Stimulated activated CD4-positive, alpha-beta T cell treated with anti-CD3 and anti-CD28 coated beads, TNF-alpha, amount 100 ng/mL, for 24 hours (primary cell): ENCODE measurements around the gene FAF2.

Source experiments
- DNase-seq, 3 experiments: peaks; one replicate each; pipeline ENCODE4 v3.0.0-alpha.2; 2020; ENCODE audit warnings: low read depth in 3 of 3

Gene FAF2

GRCh38 chr5:176507911-176508310 is 59.7 kb downstream of the FAF2 start:
- no peak for DNase-seq

DNA sequence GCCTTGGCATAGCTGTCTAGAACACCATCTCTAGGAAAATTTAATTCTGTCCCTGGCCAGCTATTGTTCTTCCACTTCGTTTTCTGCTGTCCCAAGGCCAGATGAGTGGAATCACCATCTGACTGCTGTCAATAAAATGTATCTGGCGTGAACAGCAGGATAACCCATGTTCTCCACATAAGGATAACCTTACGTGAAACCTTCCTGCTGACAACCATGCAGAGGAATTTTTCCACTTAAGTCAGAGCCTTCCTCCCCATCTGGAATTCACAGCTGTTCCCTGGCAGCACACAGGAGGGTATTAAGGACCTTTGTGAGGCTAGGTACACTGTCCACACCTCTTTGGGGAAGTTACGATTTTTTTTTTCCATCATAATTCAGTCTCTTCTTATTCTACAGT is 60.4 kb downstream of the FAF2 start:
- DNase-seq: no peak

- DNase-seq: no peak
Measured at GRCh38 chr5:176513788-176514187, 65.6 kb downstream of the FAF2 start.

- DNase-seq: no peak
Measured at GRCh38 chr5:176514244-176514950, 66.2 kb downstream of the FAF2 start.

DNA sequence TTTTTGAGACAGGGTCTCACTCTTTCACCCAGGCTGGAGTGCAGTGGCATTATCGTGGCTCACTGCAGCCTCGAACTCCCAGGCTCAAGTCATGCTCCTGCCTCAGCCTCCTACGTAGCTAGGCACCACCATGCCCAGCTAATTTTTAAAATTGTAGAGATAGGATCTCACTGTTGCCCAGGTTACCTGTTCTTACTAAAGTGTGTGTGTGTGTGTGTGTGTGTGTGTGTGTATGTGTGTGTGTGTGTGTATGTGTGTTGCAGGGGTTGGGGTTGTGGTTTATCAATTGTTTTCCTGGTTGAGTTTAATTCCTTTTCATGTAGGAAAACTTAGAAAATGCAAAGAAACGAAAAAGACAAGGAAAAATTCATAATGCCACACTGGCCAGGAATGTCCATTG is 67.2 kb downstream of the FAF2 start:
- no peak for DNase-seq

GRCh38 chr5:176517053-176517661 is 69.0 kb downstream of the FAF2 start:
- DNase-seq: no peak

- DNase-seq: no peak
Measured at GRCh38 chr5:176519810-176520720, 71.9 kb downstream of the FAF2 start.

DNA sequence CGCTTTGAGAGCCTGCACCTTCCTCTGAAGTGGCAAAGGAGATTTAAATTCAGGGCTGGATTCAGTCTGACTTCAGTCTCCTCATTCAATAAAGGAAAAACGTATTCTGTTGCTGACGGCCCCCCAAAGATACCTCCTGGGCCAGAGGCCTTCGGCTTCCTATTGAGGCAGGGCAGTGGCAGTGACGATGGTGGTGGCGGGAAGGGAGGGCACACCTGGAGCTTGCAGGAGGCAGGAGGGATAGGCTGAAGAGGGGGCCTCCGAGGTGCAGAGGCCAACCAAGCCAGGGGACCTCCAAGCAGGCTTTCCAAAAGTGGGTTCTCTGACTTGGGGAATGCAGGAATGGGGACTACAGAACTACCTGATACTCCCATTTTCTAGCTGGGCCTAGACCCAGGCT is 73.1 kb downstream of the FAF2 start:
- DNase-seq: no peak

GRCh38 chr5:176521699-176522263 is 73.6 kb downstream of the FAF2 start:
- no peak for DNase-seq

DNA sequence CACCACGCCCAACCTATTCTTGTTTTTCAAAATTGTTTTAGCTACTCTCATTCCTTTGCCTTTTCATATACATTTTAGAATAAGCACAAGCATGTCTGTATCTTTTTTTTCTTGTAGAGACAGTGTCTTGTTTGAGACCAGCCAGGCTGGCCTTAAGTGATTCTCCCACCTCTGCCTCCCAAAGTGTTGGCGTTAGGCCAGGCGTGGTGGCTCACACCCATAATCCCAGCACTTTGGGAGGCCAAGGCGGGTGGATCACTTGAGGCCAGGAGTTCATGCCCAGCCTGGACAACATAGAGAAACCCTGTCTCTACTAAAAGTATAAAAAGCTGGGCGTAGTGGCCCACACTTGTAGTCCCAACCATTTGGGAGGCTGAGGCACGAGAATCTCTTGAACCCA is 76.0 kb downstream of the FAF2 start:
- no peak for DNase-seq

- DNase-seq: no peak
Measured at GRCh38 chr5:176524987-176525386, 76.8 kb downstream of the FAF2 start.

GRCh38 chr5:176525677-176526076 is 77.5 kb downstream of the FAF2 start:
- DNase-seq: no peak

DNA sequence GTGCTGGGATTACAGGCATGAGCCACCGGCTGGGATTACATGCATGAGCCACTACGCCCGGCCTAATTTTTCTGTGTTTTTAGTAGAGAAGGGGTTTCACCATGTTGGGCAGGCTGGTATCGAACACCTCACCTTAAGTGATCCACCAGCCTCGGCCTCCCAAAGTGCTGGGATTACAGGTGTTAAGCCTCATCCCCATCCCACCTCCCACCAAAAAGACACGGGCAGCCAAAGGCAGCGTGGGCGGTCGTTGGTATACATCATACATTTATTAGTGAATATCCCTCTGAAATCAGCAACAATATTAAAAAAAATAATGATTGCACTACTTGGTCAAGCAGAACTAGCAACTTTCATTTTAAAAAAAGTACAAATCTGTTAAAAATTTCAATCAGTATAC is 78.3 kb downstream of the FAF2 start:
- no peak for DNase-seq

- no peak for DNase-seq
Measured at GRCh38 chr5:176527246-176528222, 79.3 kb downstream of the FAF2 start.

DNA sequence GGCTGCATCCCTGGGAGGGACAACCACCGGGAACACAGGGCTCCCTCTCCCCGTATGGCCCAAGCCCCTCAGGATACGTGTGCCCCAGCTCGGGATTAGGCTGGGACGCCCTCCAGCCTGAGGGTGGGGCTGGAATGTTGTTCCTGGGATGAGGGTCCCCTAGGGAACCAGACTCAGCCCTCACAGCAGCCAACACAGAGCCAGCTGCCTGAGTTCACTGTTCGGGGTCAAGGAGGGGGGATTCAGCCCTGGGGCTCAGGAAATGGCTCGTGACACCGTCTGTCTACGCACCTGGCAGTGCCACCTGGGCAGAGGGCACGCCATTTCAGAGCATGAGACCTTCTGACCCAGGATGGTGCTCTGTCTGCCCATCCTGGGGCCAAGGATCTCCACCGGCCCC is 80.1 kb downstream of the FAF2 start:
- no peak for DNase-seq

DNA sequence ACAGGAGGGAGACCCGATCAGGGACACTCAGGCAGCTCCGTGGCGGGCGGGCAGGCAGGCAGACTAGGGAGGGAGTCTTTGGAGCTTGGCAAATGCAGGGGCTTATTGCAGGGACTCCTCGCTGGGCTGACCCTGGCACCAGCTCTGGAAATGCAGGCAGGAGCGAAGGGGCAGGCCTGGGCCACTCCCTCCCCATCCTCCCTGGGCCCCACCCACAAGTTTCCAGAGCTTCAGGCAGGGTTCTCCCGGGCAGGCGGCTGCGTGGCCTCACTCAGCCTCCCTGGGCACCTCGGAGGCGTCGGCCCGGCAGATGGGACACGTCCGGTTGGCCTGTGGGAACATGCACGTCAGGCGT is 80.6 kb downstream of the FAF2 start:
- no peak for DNase-seq

DNA sequence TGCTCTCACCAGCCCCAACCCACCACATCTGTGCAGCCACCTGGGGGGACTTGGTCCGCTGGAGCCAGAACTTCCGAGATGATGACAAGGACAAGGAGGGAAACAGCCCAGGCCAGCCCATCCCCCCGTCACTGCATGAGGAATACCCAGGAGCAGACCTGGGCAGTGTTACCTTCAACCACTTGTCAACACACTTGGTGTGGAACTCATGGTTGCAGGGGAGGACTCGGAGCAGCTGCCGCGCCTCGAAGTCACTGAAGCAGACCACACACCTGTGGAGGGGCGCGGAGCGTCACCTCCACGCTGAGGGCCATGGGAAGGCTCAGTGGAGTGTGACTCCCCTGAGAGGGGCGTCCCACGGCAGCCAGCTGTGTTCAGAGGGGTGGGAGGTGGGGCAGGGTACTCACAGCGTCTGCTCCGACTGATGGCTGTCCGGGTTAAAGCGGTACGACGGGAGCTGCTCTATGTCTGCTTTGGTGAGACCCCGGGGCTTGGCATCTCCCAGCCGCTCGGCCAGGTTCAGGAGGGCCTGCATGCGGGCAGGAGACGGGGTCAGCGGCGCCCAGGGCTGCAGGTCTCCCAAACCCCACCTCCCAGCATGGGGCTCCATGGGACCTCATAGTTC is 81.0 kb downstream of the FAF2 start:
- DNase-seq: no peak

GRCh38 chr5:176529741-176530141 is 81.6 kb downstream of the FAF2 start:
- peak in 1 of 3 experiments; percentile 39 for DNase-seq

GRCh38 chr5:176530393-176530982 is 82.3 kb downstream of the FAF2 start:
- DNase-seq: no peak
